Smooth muscle cell (in vitro differentiated cells): ENCODE measurements around the gene ELMOD3. TPM values are rescaled to one million over a fixed set of nuclear protein-coding genes. Genes with fewer than 3 reads are reported as not detected.
A peak's percentile ranks its signal among the peaks of the same experiment; 100 is the strongest.

ENCODE experiments used
- DNase-seq: peaks from one replicate; lab custom pipeline; 2025; ENCODE audit not compliant: unreplicated experiment; lab: John Stamatoyannopoulos, UW
- H2AFZ ChIP-seq: fragments of 200-600 bp; sonication (generic); 2 replicates; pipeline ENCODE4 v1.6.0; 2016; ENCODE audit warnings: antibody characterized with exemption, low read depth, mild to moderate bottlenecking
- H3F3A ChIP-seq: fragments of 200-600 bp; sonication (generic); 2 replicates; pipeline ENCODE4 v1.6.0; 2017; ENCODE audit warnings: antibody characterized with exemption, low read depth
- H3K27ac ChIP-seq: fragments of 200-600 bp; sonication (generic); 2 replicates; pipeline ENCODE4 v1.5.1; 2016; ENCODE audit warnings: low read depth, mild to moderate bottlenecking
- H3K27me3 ChIP-seq: fragments of 200-600 bp; sonication (generic); 2 replicates; pipeline ENCODE4 v1.6.1; 2016; ENCODE audit warnings: low read depth, mild to moderate bottlenecking
- H3K36me3 ChIP-seq: fragments of 200-600 bp; sonication (generic); 2 replicates; pipeline ENCODE4 v1.5.1; 2016; ENCODE audit warnings: low read depth
- H3K4me1 ChIP-seq: fragments of 200-600 bp; sonication (generic); 2 replicates; pipeline ENCODE4 v1.5.1; 2016; ENCODE audit warnings: low read depth
- H3K4me2 ChIP-seq: fragments of 200-600 bp; sonication (generic); 2 replicates; pipeline ENCODE4 v1.6.0; 2016; ENCODE audit warnings: mild to moderate bottlenecking
- H3K4me3 ChIP-seq: fragments of 200-600 bp; sonication (generic); 2 replicates; pipeline ENCODE4 v1.5.1; 2016; ENCODE audit warnings: mild to moderate bottlenecking
- H3K79me2 ChIP-seq: fragments of 200-600 bp; sonication (generic); 2 replicates; pipeline ENCODE4 v1.6.0; 2016; ENCODE audit warnings: low read depth, mild to moderate bottlenecking
- H3K9ac ChIP-seq: fragments of 200-600 bp; sonication (generic); 2 replicates; pipeline ENCODE4 v1.6.0; 2016; ENCODE audit warnings: low read depth
- H3K9me3 ChIP-seq: fragments of 200-600 bp; sonication (generic); replicated peaks from 2 replicates; pipeline ENCODE4 v1.5.1; 2016; ENCODE audit warnings: low read depth
- H4K20me1 ChIP-seq: fragments of 200-600 bp; sonication (generic); 2 replicates; pipeline ENCODE4 v1.6.0; 2016; ENCODE audit warnings: low read depth
- CTCF ChIP-seq: fragments of 200-600 bp; sonication (generic); IDR thresholded peaks from 2 replicates; pipeline ENCODE4 v1.5.1; 2017; ENCODE audit warnings: borderline replicate concordance, mild to moderate bottlenecking, antibody characterized with exemption; ENCODE audit not compliant: insufficient read depth, poor library complexity, severe bottlenecking
- WGBS: methylation state at CpG from one replicate; pipeline ENCODE4 v1.1.7; 2016; ENCODE audit warnings: low lambda C conversion rate; 5-methylcytosine and 5-hydroxymethylcytosine counted together
- polyA plus RNA-seq: library from polyadenylated mRNA; unstranded; fragments of >200 nt; fragmentation: Nextera tagmentation; extraction: Ambion mirVana; gene quantifications from 2 replicates; pipeline ENCODE4 v1.2.1, GENCODE V29; 2016
- total RNA-seq: library from RNA; depleted of rRNA; stranded (reverse); fragments of >200 nt; gene quantifications from 2 replicates; pipeline ENCODE4 v1.2.3, GENCODE V29; 2014

Gene ELMOD3
- total and polyA plus RNA-seq, 2 experiments from 2014 or later = 13.3 to 15.2 TPM

DNA sequence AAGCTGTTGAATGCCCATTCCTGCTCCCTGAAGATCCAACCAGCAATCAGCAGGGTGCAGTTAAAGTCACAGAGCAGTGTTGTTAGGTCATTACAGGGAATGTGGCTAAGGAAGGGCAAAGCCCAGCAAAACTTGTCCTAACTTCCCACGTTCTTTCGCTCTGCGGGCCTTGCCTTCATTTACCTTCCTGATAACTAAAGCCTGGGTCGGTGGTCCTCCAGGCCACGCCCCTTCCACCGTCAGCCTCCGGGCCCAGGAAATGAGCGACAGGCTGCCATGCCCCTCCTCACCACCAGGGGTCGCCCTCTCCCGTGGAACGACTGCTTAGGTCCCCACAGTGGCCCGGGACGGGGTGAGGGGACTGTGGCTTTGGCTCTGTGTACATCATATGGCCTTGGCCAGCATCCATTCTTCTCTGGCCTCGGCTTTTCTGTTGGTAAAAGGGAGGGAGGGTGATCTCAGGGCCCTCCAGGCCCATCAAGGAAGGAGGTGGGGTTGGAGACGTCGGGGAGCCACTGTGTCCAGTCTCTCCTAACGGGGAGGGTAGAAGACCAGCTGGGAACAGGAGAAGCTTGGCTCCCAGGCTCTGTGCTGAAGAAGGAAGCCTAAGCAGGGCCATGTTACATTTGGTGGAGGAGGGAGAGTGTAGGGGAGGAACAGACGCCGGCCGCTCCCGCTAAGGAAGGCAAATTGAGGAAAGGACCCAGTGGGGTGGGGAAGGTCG, 66.1 kb downstream of the ELMOD3 start:
- peak overlapping the region; percentile 81 for H2AFZ ChIP-seq
- H3K36me3 ChIP-seq = no peaks in the 10 kb centered on the region
- peaks cover 3% of the 10 kb centered on the region for H3F3A ChIP-seq
- no peaks in the 10 kb centered on the region for H3K79me2 ChIP-seq
- no peaks in the 10 kb centered on the region for H3K27me3 ChIP-seq
- peak; percentile 100 for TF ChIP-seq CTCF
- H4K20me1 ChIP-seq = no peaks in the 10 kb centered on the region
- H3K9me3 ChIP-seq = no peaks in the 10 kb centered on the region
- peak overlapping the region; percentile 78 for H3K4me2 ChIP-seq
- peak; percentile 79 for DNase-seq
- peak overlapping the region; percentile 16 for H3K9ac ChIP-seq
- H3K4me1 ChIP-seq = peaks cover 10% of the 10 kb centered on the region
- H3K27ac ChIP-seq = peak overlapping the region; percentile 59
- peak overlapping the region; percentile 17 for H3K4me3 ChIP-seq
- WGBS = 25% methylated on average over 22 of the region's 22 CpGs

DNA sequence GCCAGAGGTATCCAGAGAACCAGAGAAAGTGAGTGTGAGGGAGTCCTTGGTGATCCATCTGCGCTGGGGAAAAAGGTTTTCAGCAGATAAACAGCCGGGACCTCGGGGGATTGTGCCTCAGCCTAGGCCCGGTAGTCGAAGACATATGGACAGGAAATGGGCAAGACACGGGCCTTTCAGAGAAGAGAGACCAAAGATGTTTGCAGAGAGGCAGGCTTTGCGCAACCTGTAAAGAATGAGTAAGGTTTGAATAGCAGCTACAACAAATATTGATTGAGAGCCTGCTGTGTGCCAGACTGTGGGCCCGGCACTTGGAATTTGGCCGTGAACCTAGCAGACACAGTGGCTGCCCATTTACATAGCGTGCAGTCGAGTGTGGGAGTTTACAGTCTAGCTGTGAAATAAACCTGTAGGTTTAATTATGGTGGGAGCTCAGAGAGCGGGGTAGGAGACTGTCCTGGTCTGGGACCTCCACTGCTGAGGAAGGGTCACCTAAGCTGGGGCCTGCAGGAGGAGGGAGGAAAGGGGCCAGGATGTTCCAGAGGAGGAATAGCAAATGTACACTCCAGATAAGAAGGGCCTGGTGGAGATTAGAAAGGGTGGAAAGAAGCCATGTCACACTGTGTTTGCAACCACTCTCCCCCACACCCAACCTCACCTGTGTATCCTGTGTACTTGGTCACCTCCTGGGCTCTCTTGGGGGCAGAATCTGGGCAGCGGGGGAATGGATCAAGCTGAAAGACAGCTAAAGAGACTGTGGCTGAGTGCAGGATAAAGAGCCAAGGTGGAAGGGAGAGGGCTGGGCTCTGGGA, 66.9 kb downstream of the ELMOD3 start:
- Histone ChIP-seq H3F3A (peaks cover 3% of the 10 kb centered on the region), H4K20me1 (no peaks in the 10 kb centered on the region), H3K36me3 (no peaks in the 10 kb centered on the region), H3K9ac (peak overlapping the region; percentile 16), H3K4me3 (no peak overlapping the region), H2AFZ (peak overlapping the region; percentile 81), H3K4me2 (peak overlapping the region; percentile 78), H3K9me3 (no peaks in the 10 kb centered on the region), H3K27me3 (no peaks in the 10 kb centered on the region), H3K79me2 (no peaks in the 10 kb centered on the region), H3K27ac (peak overlapping the region; percentile 50), H3K4me1 (peaks cover 10% of the 10 kb centered on the region)
- WGBS = 57% methylated on average over 13 of the region's 13 CpGs
- no peak for TF ChIP-seq CTCF
- no peak for DNase-seq

DNA sequence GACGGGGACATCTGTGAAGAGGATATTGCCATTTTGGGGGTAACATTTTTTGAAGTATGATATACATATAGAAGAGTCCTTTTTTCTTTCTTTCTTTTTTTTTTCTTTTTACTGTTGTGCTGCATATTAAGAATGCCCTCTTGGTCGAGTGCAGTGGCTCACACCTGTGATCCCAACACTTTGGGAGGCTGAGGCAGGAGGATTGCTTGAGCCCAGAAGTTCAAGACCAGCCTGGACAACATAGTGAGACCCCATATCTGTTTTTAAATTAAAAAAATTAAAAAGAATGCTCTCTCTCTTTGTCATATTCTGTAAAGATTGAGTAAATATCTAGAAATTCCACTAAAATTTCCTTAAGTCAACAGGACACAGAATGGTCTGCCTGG, 67.5 kb downstream of the ELMOD3 start:
- H3K4me1 ChIP-seq = peaks cover 10% of the 10 kb centered on the region
- H3K9ac ChIP-seq = no peak overlapping the region
- H3K79me2 ChIP-seq = no peaks in the 10 kb centered on the region
- H3K27ac ChIP-seq = no peak overlapping the region
- no peaks in the 10 kb centered on the region for H4K20me1 ChIP-seq
- no peaks in the 10 kb centered on the region for H3K9me3 ChIP-seq
- no peak overlapping the region for H3K4me3 ChIP-seq
- no peak for TF ChIP-seq CTCF
- H3K4me2 ChIP-seq = no peak overlapping the region
- WGBS = 93% methylated on average over 2 of the region's 2 CpGs
- H2AFZ ChIP-seq = no peak overlapping the region
- no peaks in the 10 kb centered on the region for H3K36me3 ChIP-seq
- DNase-seq = no peak
- peaks cover 3% of the 10 kb centered on the region for H3F3A ChIP-seq
- no peaks in the 10 kb centered on the region for H3K27me3 ChIP-seq
